Activated CD4-positive, alpha-beta T cell treated with anti-CD3 and anti-CD28 coated beads for 1 hour (primary cell): ENCODE data around the gene MYO5B.

Experiments
- DNase-seq: peaks from one replicate; pipeline ENCODE4 v3.0.0-alpha.2; 2020

MYO5B gene

GRCh38 chr18:50061876-50062517 lies 132.9 kb downstream of the MYO5B start:
- DNase-seq = no peak

- DNase-seq = no peak
Observed at GRCh38 chr18:50060822-50061221, 134.1 kb downstream of the MYO5B start.

- no peak for DNase-seq
Observed at GRCh38 chr18:50058731-50059130, 136.2 kb downstream of the MYO5B start.

- no peak for DNase-seq
Observed at GRCh38 chr18:50057009-50057408, 137.9 kb downstream of the MYO5B start.

- no peak for DNase-seq
Observed at GRCh38 chr18:50056185-50056584, 138.8 kb downstream of the MYO5B start.

GRCh38 chr18:50055488-50055887 lies 139.5 kb downstream of the MYO5B start:
- no peak for DNase-seq

- DNase-seq = no peak
Observed at GRCh38 chr18:50053111-50053510, 141.8 kb downstream of the MYO5B start.

- no peak for DNase-seq
Observed at GRCh38 chr18:50051288-50051687, 143.7 kb downstream of the MYO5B start.

- DNase-seq = no peak
Observed at GRCh38 chr18:50045126-50045525, 149.8 kb downstream of the MYO5B start.

GRCh38 chr18:50044402-50044801 lies 150.5 kb downstream of the MYO5B start:
- no peak for DNase-seq

GRCh38 chr18:50042611-50043010 lies 152.3 kb downstream of the MYO5B start:
- no peak for DNase-seq

GRCh38 chr18:50039746-50040145 lies 155.2 kb downstream of the MYO5B start:
- no peak for DNase-seq

GRCh38 chr18:50038448-50038847 lies 156.5 kb downstream of the MYO5B start:
- DNase-seq = no peak

- no peak for DNase-seq
Observed at GRCh38 chr18:50034029-50034428, 160.9 kb downstream of the MYO5B start.

- no peak for DNase-seq
Observed at GRCh38 chr18:50033004-50033403, 161.9 kb downstream of the MYO5B start.

- no peak for DNase-seq
Observed at GRCh38 chr18:50030146-50030545, 164.8 kb downstream of the MYO5B start.

- no peak for DNase-seq
Observed at GRCh38 chr18:50027996-50028395, 167.0 kb downstream of the MYO5B start.

- no peak for DNase-seq
Observed at GRCh38 chr18:50024466-50024865, 170.5 kb downstream of the MYO5B start.

- no peak for DNase-seq
Observed at GRCh38 chr18:50022985-50023384, 172.0 kb downstream of the MYO5B start.

- DNase-seq = no peak
Observed at GRCh38 chr18:50014606-50015005, 180.3 kb downstream of the MYO5B start.

GRCh38 chr18:50013363-50014138 lies 181.4 kb downstream of the MYO5B start:
- no peak for DNase-seq

- DNase-seq = no peak
Observed at GRCh38 chr18:50011813-50012435, 183.0 kb downstream of the MYO5B start.

GRCh38 chr18:50009773-50010335 lies 185.1 kb downstream of the MYO5B start:
- no peak for DNase-seq

- DNase-seq = no peak
Observed at GRCh38 chr18:50008306-50008705, 186.6 kb downstream of the MYO5B start.
